H9 (cell line): ENCODE data around the gene ALKBH2. TPM values are rescaled to one million over a fixed set of nuclear protein-coding genes. Genes with fewer than 3 reads are reported as not detected.

Experiments
- DNase-seq: peaks from one replicate; pipeline ENCODE4 v3.0.0-alpha.2; 2017
- H2AFZ ChIP-seq: one replicate; pipeline ENCODE4 v1.6.1; 2013; ENCODE audit warnings: mild to moderate bottlenecking, low read length, control low read depth, moderate library complexity
- H2AK5ac ChIP-seq: 2 replicates; pipeline ENCODE4 v1.6.1; 2013; ENCODE audit warnings: low read length, control low read depth, mixed read lengths; ENCODE audit not compliant: insufficient read length
- H2BK120ac ChIP-seq: one replicate; pipeline ENCODE4 v1.6.1; 2013; ENCODE audit warnings: low read depth, mild to moderate bottlenecking, low read length, control low read depth, inconsistent platforms; ENCODE audit not compliant: poor library complexity, severe bottlenecking
- H2BK12ac ChIP-seq: 2 replicates; pipeline ENCODE4 v1.6.1; 2013; ENCODE audit warnings: low read length, control low read depth, mixed read lengths, low read depth; ENCODE audit not compliant: insufficient read length
- H2BK15ac ChIP-seq: 2 replicates; pipeline ENCODE4 v1.6.1; 2013; ENCODE audit warnings: low read depth, low read length, control low read depth
- H2BK20ac ChIP-seq: one replicate; pipeline ENCODE4 v1.6.1; 2013; ENCODE audit warnings: low read depth, mild to moderate bottlenecking, low read length, control low read depth, inconsistent platforms; ENCODE audit not compliant: poor library complexity, severe bottlenecking
- H2BK5ac ChIP-seq: 2 replicates; pipeline ENCODE4 v1.6.1; 2013; ENCODE audit warnings: low read length, control low read depth, mixed read lengths; ENCODE audit not compliant: insufficient read length
- H3K14ac ChIP-seq: 2 replicates; pipeline ENCODE4 v1.6.1; 2013; ENCODE audit warnings: low read length, control low read depth; ENCODE audit not compliant: insufficient read depth
- H3K18ac ChIP-seq: 2 replicates; pipeline ENCODE4 v1.6.1; 2013; ENCODE audit warnings: low read depth, mild to moderate bottlenecking, mixed read lengths, low read length, control low read depth; ENCODE audit not compliant: insufficient read length
- H3K23ac ChIP-seq: 2 replicates; pipeline ENCODE4 v1.6.1; 2013; ENCODE audit warnings: low read length, control low read depth, mixed read lengths, low read depth; ENCODE audit not compliant: insufficient read length
- H3K23me2 ChIP-seq: 2 replicates; pipeline ENCODE4 v1.6.1; 2013; ENCODE audit warnings: low read depth, mild to moderate bottlenecking, mixed read lengths, low read length, control low read depth; ENCODE audit not compliant: insufficient read length, poor library complexity, severe bottlenecking
- H3K27ac ChIP-seq: 2 replicates; pipeline ENCODE4 v1.5.1; 2013; ENCODE audit warnings: low read length, control low read depth, mixed read lengths, low read depth; ENCODE audit not compliant: insufficient read length
- H3K27me3 ChIP-seq: 2 replicates; pipeline ENCODE4 v1.6.1; 2013; ENCODE audit warnings: low read length, control low read depth, inconsistent platforms; ENCODE audit not compliant: insufficient read depth
- H3K4ac ChIP-seq: 2 replicates; pipeline ENCODE4 v1.6.1; 2013; ENCODE audit warnings: low read depth, mild to moderate bottlenecking, control low read depth, inconsistent platforms, low read length, moderate library complexity
- H3K4me1 ChIP-seq: 2 replicates; pipeline ENCODE4 v1.6.1; 2013; ENCODE audit warnings: low read length, control low read depth, inconsistent platforms; ENCODE audit not compliant: insufficient read depth
- H3K4me2 ChIP-seq: 2 replicates; pipeline ENCODE4 v1.6.1; 2013; ENCODE audit warnings: low read length, control low read depth, mixed read lengths; ENCODE audit not compliant: insufficient read length, insufficient read depth
- H3K56ac ChIP-seq: 2 replicates; pipeline ENCODE4 v1.6.1; 2013; ENCODE audit warnings: low read depth, mild to moderate bottlenecking, mixed read lengths, low read length, control low read depth; ENCODE audit not compliant: insufficient read length
- H3K79me1 ChIP-seq: 2 replicates; pipeline ENCODE4 v1.6.1; 2013; ENCODE audit warnings: low read depth, mild to moderate bottlenecking, moderate library complexity, low read length, control low read depth, inconsistent platforms; ENCODE audit not compliant: insufficient read depth, poor library complexity, severe bottlenecking
- H3K79me2 ChIP-seq: 2 replicates; pipeline ENCODE4 v1.6.1; 2013; ENCODE audit warnings: low read length, control low read depth, inconsistent platforms; ENCODE audit not compliant: insufficient read depth
- H3K9ac ChIP-seq: 2 replicates; pipeline ENCODE4 v1.6.1; 2013; ENCODE audit warnings: low read length, control low read depth, mixed read lengths; ENCODE audit not compliant: insufficient read length; ENCODE audit errors: extremely low read depth
- H3K9me3 ChIP-seq: one replicate; pipeline ENCODE4 v1.6.1; 2013; ENCODE audit warnings: low read depth, low read length, inconsistent platforms; ENCODE audit not compliant: control insufficient read depth
- H3T11ph ChIP-seq: one replicate; pipeline ENCODE4 v1.6.1; 2013; ENCODE audit warnings: mild to moderate bottlenecking, low read length, control low read depth, inconsistent platforms
- H4K20me1 ChIP-seq: one replicate; pipeline ENCODE4 v1.6.1; 2013; ENCODE audit not compliant: control insufficient read depth, insufficient read length, insufficient read depth
- H4K5ac ChIP-seq: 2 replicates; pipeline ENCODE4 v1.6.1; 2013; ENCODE audit warnings: low read depth, mild to moderate bottlenecking, mixed read lengths, low read length, control low read depth; ENCODE audit not compliant: insufficient read length
- H4K8ac ChIP-seq: replicated peaks from 2 replicates; pipeline ENCODE4 v1.6.1; 2013; ENCODE audit warnings: low read length, control low read depth, mixed read lengths, low read depth; ENCODE audit not compliant: insufficient read length
- H4K91ac ChIP-seq: 2 replicates; pipeline ENCODE4 v1.6.1; 2013; ENCODE audit warnings: low read depth, mild to moderate bottlenecking, moderate library complexity, mixed read lengths, low read length, control low read depth; ENCODE audit not compliant: insufficient read length
- H3K27ac Mint-ChIP-seq, 3 experiments: 2 replicates in 2 of 3; 3 replicates in 1 of 3; pipeline ENCODE4 v1.8.0; 2020 to 2021; ENCODE audit warnings: mixed read lengths in 3 of 3, mild to moderate bottlenecking in 1 of 3, moderate library complexity in 1 of 3
- H3K27me3 Mint-ChIP-seq: 2 replicates; pipeline ENCODE4 v1.8.0; 2021; ENCODE audit warnings: low read depth, mild to moderate bottlenecking, moderate library complexity, mixed read lengths
- H3K36me3 Mint-ChIP-seq, 3 experiments: 2 replicates in 2 of 3; 3 replicates in 1 of 3; pipeline ENCODE4 v1.8.0; 2020 to 2021; ENCODE audit warnings: low read depth in 3 of 3, mixed read lengths in 3 of 3; ENCODE audit not compliant: insufficient read depth in 1 of 3
- H3K4me1 Mint-ChIP-seq, 2 experiments: 2 replicates each; pipeline ENCODE4 v1.8.0; 2020; ENCODE audit warnings: mixed read lengths in 2 of 2
- H3K4me3 Mint-ChIP-seq, 2 experiments: 2 replicates in 1 of 2; 3 replicates in 1 of 2; pipeline ENCODE4 v1.8.0; 2020 to 2021; ENCODE audit warnings: mild to moderate bottlenecking in 2 of 2, mixed read lengths in 2 of 2, moderate library complexity in 1 of 2
- H3K9me3 Mint-ChIP-seq, 2 experiments: 2 replicates in 1 of 2; 3 replicates in 1 of 2; pipeline ENCODE4 v1.8.0; 2020; ENCODE audit warnings: mild to moderate bottlenecking in 2 of 2, mixed read lengths in 2 of 2, moderate library complexity in 1 of 2
- CTCF ChIP-seq: fragments of 200-600 bp; sonication (generic); conservative IDR thresholded peaks from 3 replicates; pipeline ENCODE4 v1.8.0; 2021; ENCODE audit warnings: antibody characterized with exemption, mild to moderate bottlenecking
- WGBS: extraction: QIAGEN DNeasy Blood & Tissue Kit; methylation state at CpG from one replicate; pipeline ENCODE4 v1.1.7; 2013; ENCODE audit warnings: missing lambda C conversion rate, low lambda C conversion rate, mixed read lengths; ENCODE audit not compliant: insufficient read length; ENCODE audit errors: extremely low coverage; 5-methylcytosine and 5-hydroxymethylcytosine counted together
- total RNA-seq: library from RNA; stranded (reverse); gene quantifications from 2 replicates; pipeline ENCODE4 v1.2.1, GENCODE V29; 2021

Gene ALKBH2
- total RNA-seq, 1 experiment from 2014 or later: 24.4 TPM

GRCh38 chr12:109130297-109131153 lies 37.3 kb upstream of the ALKBH2 start:
- Mint-ChIP-seq H3K4me1 (peaks cover 5 to 13% of the 10 kb centered on the region in 2 experiments), H3K9me3 (peaks cover 1 to 2% of the 10 kb centered on the region in 2 experiments; a peak in 4 of 5 replicates), H3K36me3 (peaks cover 0 to 1% (median 0%) of the 10 kb centered on the region in 3 experiments; a peak in 1 of 7 replicates), H3K27ac (no peak overlapping the region; a peak in 2 of 7 replicates), H3K27me3 (no peaks in the 10 kb centered on the region; the same call in 1 of the 2 replicates), H3K4me3 (no peak overlapping the region)
- no peaks in the 10 kb centered on the region for H3K79me1 ChIP-seq
- no peak overlapping the region for H3K4ac ChIP-seq
- no peak overlapping the region for H4K8ac ChIP-seq
- no peaks in the 10 kb centered on the region for H4K20me1 ChIP-seq
- H3K14ac ChIP-seq: no peak overlapping the region
- H2BK12ac ChIP-seq: no peak overlapping the region
- WGBS: no CpG with 5 or more reads among the region's 15 CpGs
- peaks cover 6% of the 10 kb centered on the region for H3K4me1 ChIP-seq
- TF ChIP-seq CTCF: no peak
- no peak overlapping the region for H2BK20ac ChIP-seq
- H2BK120ac ChIP-seq: no peak overlapping the region
- no peak overlapping the region for H2BK15ac ChIP-seq
- H2BK5ac ChIP-seq: no peak overlapping the region
- no peaks in the 10 kb centered on the region for H3K27me3 ChIP-seq
- H4K5ac ChIP-seq: no peak overlapping the region
- no peak overlapping the region for H2AK5ac ChIP-seq
- no peaks in the 10 kb centered on the region for H3K9me3 ChIP-seq
- H3K23ac ChIP-seq: no peak overlapping the region
- H3K4me2 ChIP-seq: no peak overlapping the region
- no peaks in the 10 kb centered on the region for H3K23me2 ChIP-seq
- no peaks in the 10 kb centered on the region for H3K79me2 ChIP-seq
- DNase-seq: no peak
- no peak overlapping the region for H3K18ac ChIP-seq
- no peak overlapping the region for H3K27ac ChIP-seq
- no peak overlapping the region for H2AFZ ChIP-seq
- H3K56ac ChIP-seq: no peak overlapping the region
- H3K9ac ChIP-seq: no peak overlapping the region
- H3T11ph ChIP-seq: no peak overlapping the region
- H4K91ac ChIP-seq: no peak overlapping the region
